OCI-LY3 (cell line): Measurements from ENCODE around the gene RPS4Y2.

Source experiments
- H2AFZ ChIP-seq: fragments of 200-600, 300-600 bp; shearing (Covaris generic); 2 replicates; pipeline ENCODE4 v1.6.0; 2014; ENCODE audit warnings: antibody characterized with exemption, low read depth, low read length
- H3K27ac ChIP-seq: fragments of 200-600, 300-600 bp; sonication (generic); 2 replicates; pipeline ENCODE4 v1.5.1; 2014; ENCODE audit warnings: mild to moderate bottlenecking, low read length, moderate library complexity, mixed read lengths
- H3K27me3 ChIP-seq: fragments of 200-600, 300-600 bp; sonication (generic); 2 replicates; pipeline ENCODE4 v1.6.1; 2014; ENCODE audit warnings: low read depth, low read length, mixed read lengths
- H3K36me3 ChIP-seq: fragments of 200-600, 300-600 bp; sonication (generic); replicated peaks from 2 replicates; pipeline ENCODE3; 2014; ENCODE audit warnings: low read depth, low read length, mixed read lengths
- H3K4me1 ChIP-seq: fragments of 300-600, 200-600 bp; sonication (generic); 2 replicates; pipeline ENCODE4 v1.6.1; 2014; ENCODE audit warnings: low read length, mixed read lengths
- H3K4me2 ChIP-seq: fragments of 200-600, 300-600 bp; sonication (generic); 2 replicates; pipeline ENCODE4 v1.6.1; 2014; ENCODE audit warnings: low read length, mixed read lengths
- H3K4me3 ChIP-seq: fragments of 300-600, 200-600 bp; sonication (generic); 2 replicates; pipeline ENCODE4 v1.5.1; 2014; ENCODE audit warnings: antibody characterized with exemption, mild to moderate bottlenecking, low read length, moderate library complexity
- H3K79me2 ChIP-seq: fragments of 300-600, 200-600 bp; shearing (Covaris generic); 2 replicates; pipeline ENCODE4 v1.6.1; 2014; ENCODE audit warnings: mild to moderate bottlenecking, low read length, mixed read lengths
- H3K9ac ChIP-seq: fragments of 300-600, 200-600 bp; shearing (Covaris generic); 2 replicates; pipeline ENCODE4 v1.6.0; 2014; ENCODE audit warnings: mild to moderate bottlenecking, low read length, moderate library complexity
- H3K9me3 ChIP-seq: fragments of 200-600, 300-600 bp; shearing (Covaris generic); 2 replicates; pipeline ENCODE4 v1.6.1; 2014; ENCODE audit warnings: low read length, mixed read lengths; ENCODE audit not compliant: insufficient read depth
- H4K20me1 ChIP-seq: fragments of 200-600, 300-600 bp; sonication (generic); 2 replicates; pipeline ENCODE4 v1.6.1; 2016; ENCODE audit warnings: low read length, mixed read lengths; ENCODE audit not compliant: insufficient read depth
- EZH2phosphoT487 ChIP-seq: fragments of 200-600 bp; shearing (Covaris generic); IDR thresholded peaks from 2 replicates; pipeline ENCODE4 v1.6.1; 2018; ENCODE audit warnings: antibody characterized with exemption, mixed run types, low read depth
- TF ChIP-seq, protein P1 (sequence below): fragments of 200-600, 300-600 bp; sonication (generic); IDR thresholded peaks from 2 replicates; pipeline ENCODE4 v1.5.1; 2014; ENCODE audit warnings: antibody characterized with exemption, low read length, low read depth

Gene RPS4Y2

GRCh38 chrY:20787076-20787475 is 31.2 kb downstream of the RPS4Y2 start:
- peak overlapping the region; percentile 56 for H3K4me2 ChIP-seq
- H3K27me3 ChIP-seq: no peaks in the 10 kb centered on the region
- no peak overlapping the region for H3K9ac ChIP-seq
- TF ChIP-seq, protein P1, sequence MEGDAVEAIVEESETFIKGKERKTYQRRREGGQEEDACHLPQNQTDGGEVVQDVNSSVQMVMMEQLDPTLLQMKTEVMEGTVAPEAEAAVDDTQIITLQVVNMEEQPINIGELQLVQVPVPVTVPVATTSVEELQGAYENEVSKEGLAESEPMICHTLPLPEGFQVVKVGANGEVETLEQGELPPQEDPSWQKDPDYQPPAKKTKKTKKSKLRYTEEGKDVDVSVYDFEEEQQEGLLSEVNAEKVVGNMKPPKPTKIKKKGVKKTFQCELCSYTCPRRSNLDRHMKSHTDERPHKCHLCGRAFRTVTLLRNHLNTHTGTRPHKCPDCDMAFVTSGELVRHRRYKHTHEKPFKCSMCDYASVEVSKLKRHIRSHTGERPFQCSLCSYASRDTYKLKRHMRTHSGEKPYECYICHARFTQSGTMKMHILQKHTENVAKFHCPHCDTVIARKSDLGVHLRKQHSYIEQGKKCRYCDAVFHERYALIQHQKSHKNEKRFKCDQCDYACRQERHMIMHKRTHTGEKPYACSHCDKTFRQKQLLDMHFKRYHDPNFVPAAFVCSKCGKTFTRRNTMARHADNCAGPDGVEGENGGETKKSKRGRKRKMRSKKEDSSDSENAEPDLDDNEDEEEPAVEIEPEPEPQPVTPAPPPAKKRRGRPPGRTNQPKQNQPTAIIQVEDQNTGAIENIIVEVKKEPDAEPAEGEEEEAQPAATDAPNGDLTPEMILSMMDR: no peak
- TF ChIP-seq EZH2phosphoT487: no peak
- no peaks in the 10 kb centered on the region for H3K79me2 ChIP-seq
- H3K4me3 ChIP-seq: peak overlapping the region; percentile 22; the same call in 1 of the 2 replicates
- no peaks in the 10 kb centered on the region for H4K20me1 ChIP-seq
- no peaks in the 10 kb centered on the region for H3K36me3 ChIP-seq
- no peaks in the 10 kb centered on the region for H3K9me3 ChIP-seq
- no peak overlapping the region for H2AFZ ChIP-seq
- peaks cover 12% of the 10 kb centered on the region for H3K4me1 ChIP-seq
- 0 out of 2 replicates have a peak overlapping the region, but pooled peaks have one; percentile 21 for H3K27ac ChIP-seq

DNA sequence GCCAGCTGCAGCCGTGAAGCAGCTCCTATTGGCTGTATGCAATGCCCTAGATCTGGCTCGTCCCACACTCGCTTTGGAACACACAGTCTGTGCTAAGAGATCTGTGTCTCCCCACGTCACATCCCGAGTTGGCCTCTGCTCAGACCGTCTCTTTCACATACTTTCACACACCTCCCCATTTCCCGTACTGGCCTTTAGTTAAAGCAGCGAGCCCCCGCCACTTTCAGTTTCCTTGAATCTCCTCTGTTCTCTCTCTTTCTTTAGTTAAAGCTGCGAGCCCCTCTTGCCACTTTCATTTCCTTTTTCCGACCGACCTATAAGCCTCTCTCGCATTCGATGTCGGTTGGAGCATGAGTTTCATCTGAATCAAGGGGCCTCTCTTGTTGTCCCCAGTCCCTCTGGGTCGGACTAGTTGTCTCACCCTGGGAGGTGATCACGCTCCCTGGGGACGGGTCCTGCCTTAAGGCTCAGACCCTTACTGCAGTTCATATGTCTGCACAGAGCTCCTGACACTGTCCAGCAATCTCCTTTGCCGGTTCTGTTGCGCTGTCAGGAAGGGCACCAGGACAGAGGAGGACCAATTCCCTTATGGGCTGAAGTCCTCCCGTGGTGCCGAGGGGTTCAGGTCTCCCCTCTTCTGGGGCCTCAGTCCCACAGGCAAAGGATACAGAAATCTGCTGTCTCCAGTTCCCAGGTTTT is 42.6 kb downstream of the RPS4Y2 start:
- Histone ChIP-seq H3K27me3 (no peaks in the 10 kb centered on the region), H4K20me1 (no peaks in the 10 kb centered on the region), H3K9ac (peak overlapping the region; percentile 66), H3K4me3 (peak overlapping the region; percentile 76), H3K4me2 (peak overlapping the region; percentile 98), H3K9me3 (no peaks in the 10 kb centered on the region), H3K27ac (peak overlapping the region; percentile 61), H3K4me1 (peaks cover 21% of the 10 kb centered on the region), H3K79me2 (no peaks in the 10 kb centered on the region), H3K36me3 (no peaks in the 10 kb centered on the region), H2AFZ (peak overlapping the region; percentile 62)
- TF ChIP-seq, protein P1: no peak
- no peak for TF ChIP-seq EZH2phosphoT487

DNA sequence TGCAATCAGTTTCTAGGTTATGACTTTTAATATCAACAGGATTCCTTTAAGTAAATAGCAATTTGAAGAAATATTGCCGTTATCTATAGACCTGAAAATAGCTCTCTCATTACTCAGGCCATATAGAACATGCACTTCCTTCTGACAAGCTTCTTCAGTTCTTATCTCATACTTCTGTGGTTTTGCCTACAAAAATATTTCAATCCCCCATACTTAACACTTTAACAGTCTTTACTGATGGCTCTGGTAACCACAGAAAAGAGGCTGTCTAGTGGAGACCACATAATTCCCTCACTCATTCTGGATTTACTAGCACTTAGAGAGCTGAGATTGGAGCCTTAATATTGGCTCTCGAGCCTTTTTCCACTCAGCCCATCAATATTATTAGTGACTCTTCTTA is 46.8 kb downstream of the RPS4Y2 start:
- H3K36me3 ChIP-seq: no peaks in the 10 kb centered on the region
- no peaks in the 10 kb centered on the region for H3K79me2 ChIP-seq
- H3K9me3 ChIP-seq: no peaks in the 10 kb centered on the region
- H3K27me3 ChIP-seq: no peaks in the 10 kb centered on the region
- peaks cover 21% of the 10 kb centered on the region for H3K4me1 ChIP-seq
- H3K9ac ChIP-seq: no peak overlapping the region
- TF ChIP-seq, protein P1: no peak
- no peak for TF ChIP-seq EZH2phosphoT487
- no peak overlapping the region for H2AFZ ChIP-seq
- H3K4me2 ChIP-seq: no peak overlapping the region
- H3K27ac ChIP-seq: no peak overlapping the region
- H3K4me3 ChIP-seq: no peak overlapping the region
- H4K20me1 ChIP-seq: no peaks in the 10 kb centered on the region

DNA sequence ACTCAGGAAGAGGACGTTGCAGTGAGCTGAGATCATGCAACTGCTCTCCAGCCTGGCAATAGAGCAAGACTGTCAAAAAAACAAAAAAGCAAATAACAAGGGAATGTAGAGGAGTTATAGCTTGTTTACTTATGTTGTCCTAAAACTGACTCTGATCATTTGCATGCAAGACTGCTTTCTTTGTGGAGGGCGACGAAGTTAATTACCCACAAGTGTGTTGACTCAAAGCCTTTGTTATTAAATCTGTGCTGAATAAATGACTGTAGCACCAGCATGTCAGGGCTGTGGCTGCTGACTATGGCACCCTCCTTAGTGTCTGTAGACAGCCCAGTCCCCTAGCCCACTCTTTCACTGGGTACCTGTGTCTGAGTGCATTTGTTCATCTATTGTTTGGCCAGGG is 50.3 kb downstream of the RPS4Y2 start:
- Histone ChIP-seq H3K4me3 (no peak overlapping the region), H2AFZ (no peak overlapping the region), H3K36me3 (no peaks in the 10 kb centered on the region), H3K4me1 (no peaks in the 10 kb centered on the region), H3K4me2 (no peak overlapping the region), H4K20me1 (no peaks in the 10 kb centered on the region), H3K27ac (no peak overlapping the region), H3K9me3 (no peaks in the 10 kb centered on the region), H3K9ac (no peak overlapping the region), H3K27me3 (no peaks in the 10 kb centered on the region), H3K79me2 (no peaks in the 10 kb centered on the region)
- TF ChIP-seq, protein P1: no peak
- TF ChIP-seq EZH2phosphoT487: no peak
